NCI-H526 (cell line): Measurements from ENCODE around the gene ZFP1.
"Not testable (repeated sequence)": the region's sequence is repeated elsewhere in the genome, so short reads cannot be mapped to it uniquely, and the experiment has no call there.

ENCODE experiments used
- DNase-seq, 2 experiments: peaks; one replicate each; lab custom pipeline; 2025; lab: John Stamatoyannopoulos, UW

ZFP1 gene

GRCh38 chr16:75113541-75114121 lies 34.7 kb upstream of the ZFP1 start:
- DNase-seq: no peak

- no peak for DNase-seq
Measured at GRCh38 chr16:75114179-75114945, 34.0 kb upstream of the ZFP1 start.

GRCh38 chr16:75114946-75115825 lies 33.1 kb upstream of the ZFP1 start:
- DNase-seq: no peak

- peak in 1 of 2 experiments; percentile 44 for DNase-seq
Measured at GRCh38 chr16:75116081-75116910, 32.0 kb upstream of the ZFP1 start, which contains the start of gene LDHD. Gene LDHD (minus strand): TSS chr16:75116780. CDS start chr16:75116720, 60 bp downstream.

- no peak for DNase-seq
Measured at GRCh38 chr16:75116911-75117245, 31.4 kb upstream of the ZFP1 start.

GRCh38 chr16:75118943-75119539 lies 29.3 kb upstream of the ZFP1 start:
- DNase-seq: no peak

GRCh38 chr16:75120253-75120652 lies 28.1 kb upstream of the ZFP1 start:
- DNase-seq: no peak

GRCh38 chr16:75121949-75122568 lies 26.3 kb upstream of the ZFP1 start:
- no peak for DNase-seq

- DNase-seq: no peak
Measured at GRCh38 chr16:75122609-75123008, 25.7 kb upstream of the ZFP1 start.

- no peak for DNase-seq
Measured at GRCh38 chr16:75127713-75128415, 20.5 kb upstream of the ZFP1 start.

- not testable (repeated sequence) for DNase-seq
Measured at GRCh38 chr16:75129421-75130149, 18.7 kb upstream of the ZFP1 start.

- DNase-seq: peak in 1 of 2 experiments; percentile 7
Measured at GRCh38 chr16:75130150-75130771, 18.1 kb upstream of the ZFP1 start.

- DNase-seq: no peak
Measured at GRCh38 chr16:75131081-75131480, 17.2 kb upstream of the ZFP1 start.

GRCh38 chr16:75138233-75138632 lies 10.1 kb upstream of the ZFP1 start:
- DNase-seq: no peak

- DNase-seq: no peak
Measured at GRCh38 chr16:75138636-75139035, 9.7 kb upstream of the ZFP1 start.

GRCh38 chr16:75139498-75139897 lies 8.8 kb upstream of the ZFP1 start:
- no peak for DNase-seq

- no peak for DNase-seq
Measured at GRCh38 chr16:75143941-75144340, 4.4 kb upstream of the ZFP1 start.

- DNase-seq: no peak
Measured at GRCh38 chr16:75147968-75148310, 385 bp upstream of the ZFP1 start.

GRCh38 chr16:75151798-75152197 lies 3.5 kb downstream of the ZFP1 start:
- no peak for DNase-seq
